ENCODE measurements around the gene MRPS31. TPM values are rescaled to one million over a fixed set of nuclear protein-coding genes. Genes with fewer than 3 reads are reported as not detected.

The MRPS31 gene
- total RNA-seq, 1 experiment from 2014 or later = 22.8 TPM

DNA sequence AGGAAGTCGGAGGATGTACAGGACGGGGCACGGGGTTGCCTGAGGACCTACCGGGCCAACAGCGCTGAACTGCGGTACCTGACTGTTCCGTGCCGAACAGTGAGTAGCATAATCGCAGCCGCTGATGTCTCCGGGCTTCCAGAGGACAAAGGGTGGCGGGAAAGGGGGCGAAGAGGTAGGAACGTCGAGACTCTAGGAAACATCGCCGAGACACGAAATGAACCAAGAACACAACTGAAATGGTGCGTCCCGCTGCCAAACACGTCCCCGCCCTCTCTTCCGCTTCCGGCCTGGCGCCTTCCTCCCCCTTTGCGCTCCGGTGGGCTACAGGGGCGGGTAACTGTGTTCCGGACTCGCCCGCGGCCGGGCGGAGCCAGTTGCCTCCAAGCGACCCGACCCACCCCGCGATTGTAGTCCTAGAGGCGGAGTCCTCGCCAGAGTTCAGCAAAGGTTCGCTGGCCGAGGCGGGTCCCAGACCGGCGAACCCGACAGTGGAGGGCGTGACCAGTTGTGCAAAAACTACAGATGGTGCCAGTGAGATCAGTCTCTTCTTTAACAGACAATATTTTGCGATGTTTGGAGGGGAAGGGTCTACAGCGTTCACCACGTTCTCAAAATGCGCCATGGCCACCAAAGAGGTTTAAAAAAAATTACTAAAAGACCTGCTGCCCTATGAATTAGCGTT is at the start of gene MRPS31 (continued):
- TF ChIP-seq ZBTB33 (IDR thresholded peaks at IDR 0.05; ENCODE audit: extremely low read depth, insufficient replicate concordance, low read length) (peak; percentile 67), TCF7L2 (IDR thresholded peaks at IDR 0.05; ENCODE audit: borderline replicate concordance, extremely low read depth, insufficient read depth, insufficient read length) (peak; percentile 61), FOSL1 (IDR thresholded peaks at IDR 0.05; ENCODE audit: low read depth) (no peak), SIN3A (IDR thresholded peaks at IDR 0.05; ENCODE audit: low read depth) (peak; percentile 79)

DNA sequence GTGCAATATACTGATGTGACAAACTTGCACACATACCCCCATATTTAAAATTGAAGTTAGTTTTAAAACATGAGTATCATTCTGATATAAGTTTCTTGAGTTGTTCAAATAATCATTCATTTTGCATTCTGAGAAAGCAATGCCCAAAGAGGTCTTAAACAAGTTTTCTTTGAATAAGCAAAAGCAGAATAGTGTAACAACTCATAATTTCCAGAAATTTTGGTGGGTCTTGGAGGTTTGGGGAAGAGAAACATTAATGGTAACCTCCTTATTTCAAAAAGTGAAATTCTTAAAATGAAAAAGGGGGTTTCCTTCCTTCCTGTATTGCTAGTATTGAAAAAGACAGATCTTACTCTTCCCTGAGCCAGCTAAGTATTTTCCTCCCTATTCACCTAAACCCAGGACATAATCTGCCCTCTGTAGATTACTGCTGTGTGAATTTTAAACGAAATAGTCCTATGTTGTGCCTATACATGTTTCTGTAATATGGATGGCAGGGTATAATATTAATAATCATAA is 48.9 kb upstream of the MRPS31 start:
- no peak overlapping the region for H3K27ac ChIP-seq (ENCODE audit: low read depth, low read length)

More for the DNA sequence above, 48.9 kb upstream of the MRPS31 start:
- ATAC-seq (no peak), DNase-seq (ENCODE audit: low read depth, low spot score) (no peak)
- H3K4me1 ChIP-seq (ENCODE audit: control insufficient read depth in 1 of 2, insufficient read depth in 2 of 2, low read length in 2 of 2) = no peaks in the 10 kb centered on the region
- no TSS peak for BruUV-seq (replicated peaks)
- H3K9me3 ChIP-seq (ENCODE audit: control insufficient read depth in 1 of 2, insufficient read depth in 1 of 2, low read depth in 1 of 2, low read length in 2 of 2) = no peaks in the 10 kb centered on the region
- TF ChIP-seq EZH2 (IDR thresholded peaks at IDR 0.05) (no peak), REST (IDR thresholded peaks at IDR 0.05; ENCODE audit: low read depth) (no peak)
- no peaks in the 10 kb centered on the region for H3K36me3 ChIP-seq (ENCODE audit: control insufficient read depth in 1 of 2, insufficient read depth in 2 of 2, low read length in 2 of 2)
- no peaks in the 10 kb centered on the region for H3K27me3 ChIP-seq (ENCODE audit: insufficient read depth, low read length)
- H3K9me2 ChIP-seq (ENCODE audit: insufficient read depth) = no peaks in the 10 kb centered on the region
- ChIA-PET RAD21 (ENCODE audit: low non-redundant PET in 1 of 2, low total read pairs in 2 of 2, uncharacterized antibody in 2 of 2, unreplicated experiment in 2 of 2) (no interaction called here), POLR2A (no interaction called here), CTCF (no interaction called here)
- H3K9ac ChIP-seq (ENCODE audit: low read length) = no peak overlapping the region
- H2AFZ ChIP-seq (ENCODE audit: low read depth, low read length, poor library complexity, severe bottlenecking) = no peak overlapping the region
- no peaks in the 10 kb centered on the region for H4K20me1 ChIP-seq (ENCODE audit: insufficient read depth)
- no peak overlapping the region for H3K4me2 ChIP-seq (ENCODE audit: low read length)
- no peak overlapping the region for H3K4me3 ChIP-seq (replicated peaks in 1 of 2; ENCODE audit: low read depth in 1 of 2, low read length in 2 of 2)
- intact Hi-C loops (cut with micrococcal nuclease) = no loop called here
- H3K79me2 ChIP-seq (ENCODE audit: insufficient read depth, low read length) = no peaks in the 10 kb centered on the region
